Measurements from ENCODE around the gene RMND1. TPM values are rescaled to one million over a fixed set of nuclear protein-coding genes. Genes with fewer than 3 reads are reported as not detected.

RMND1 gene
- total and polyA plus RNA-seq, 9 of the 15 experiments (the other 6 are each of a cell fraction or from before 2014, with no cell fraction given), result 26.9 to 47.8 (median 36.2) TPM

GRCh38 chr6:151389618-151390275 is 62.2 kb downstream of the RMND1 start (continued):
- peak; percentile 65; the same call in 1 of the 2 replicates for TF ChIP-seq CREM (IDR thresholded peaks at IDR 0.05; ENCODE audit: low read depth)
- TF ChIP-seq HNRNPLL (IDR thresholded peaks at IDR 0.05; ENCODE audit: low read depth, low read length, poor library complexity, severe bottlenecking), result peak; percentile 51
- TF ChIP-seq ZFP91 (CRISPR knock-in tag; IDR thresholded peaks at IDR 0.05), result no peak
- no peak for TF ChIP-seq EWSR1 (IDR thresholded peaks at IDR 0.05; ENCODE audit: borderline replicate concordance, low read depth, partially characterized antibody)
- peak; percentile 55; the same call in 1 of the 2 replicates for TF ChIP-seq GABPB1 (CRISPR knock-in tag; IDR thresholded peaks at IDR 0.05)
- TF ChIP-seq TBP (optimal IDR thresholded peaks at IDR 0.05; ENCODE audit: low read depth, low read length), result peak; percentile 86
- TF ChIP-seq NFATC3 (IDR thresholded peaks at IDR 0.05), result no peak
- TF ChIP-seq ARID2 (IDR thresholded peaks at IDR 0.05), result 0 out of 2 replicates have a peak, but pooled peaks have one; percentile 21
- TF ChIP-seq NEUROD1 (IDR thresholded peaks at IDR 0.05; ENCODE audit: borderline replicate concordance, low read depth, low read length, partially characterized antibody), result peak; percentile 9
- no peak for TF ChIP-seq ZNF212 (CRISPR knock-in tag; IDR thresholded peaks at IDR 0.05)
- no peak for TF ChIP-seq SNIP1 (IDR thresholded peaks at IDR 0.05; ENCODE audit: low read depth)
- TF ChIP-seq HMG20A (CRISPR knock-in tag; conservative IDR thresholded peaks at IDR 0.05), result no peak
- TF ChIP-seq ZNF174 (CRISPR knock-in tag; IDR thresholded peaks at IDR 0.05), result no peak
- peak; percentile 0; the same call in 1 of the 2 replicates for TF ChIP-seq CEBPG (CRISPR knock-in tag; IDR thresholded peaks at IDR 0.05)
- TF ChIP-seq CEBPG (tag; conservative IDR thresholded peaks at IDR 0.05 in 1 of 2, IDR thresholded peaks at IDR 0.05 in 1 of 2), result peak in 1 of 2 experiments; percentile 54; a peak in 2 of 4 replicates
- no peak for TF ChIP-seq TFE3 (CRISPR knock-in tag; IDR thresholded peaks at IDR 0.05)
- no peak for TF ChIP-seq HSF4 (CRISPR knock-in tag; IDR thresholded peaks at IDR 0.05; ENCODE audit: borderline replicate concordance)
- peak; percentile 8 for TF ChIP-seq FUS (optimal IDR thresholded peaks at IDR 0.05; ENCODE audit: low read depth, low read length)
- TF ChIP-seq ZBTB33 (CRISPR knock-in tag; IDR thresholded peaks at IDR 0.05), result peak; percentile 46; the same call in 1 of the 2 replicates
- TF ChIP-seq TCF3 (CRISPR knock-in tag; IDR thresholded peaks at IDR 0.05), result no peak; the same call in 1 of the 2 replicates
- TF ChIP-seq CBX3 (IDR thresholded peaks at IDR 0.05; ENCODE audit: borderline replicate concordance in 1 of 2, low read length in 2 of 2), result no peak
- TF ChIP-seq CREB3L1 (IDR thresholded peaks at IDR 0.05; ENCODE audit: borderline replicate concordance, low read depth), result no peak

Data from K562 (cell line).